Spleen (tissue), 11 donors: ENCODE measurements around the gene GIGYF1. TPM values are rescaled to one million over a fixed set of nuclear protein-coding genes. Genes with fewer than 3 reads are reported as not detected.

ENCODE experiments used
- DNase-seq: peaks from one replicate; pipeline ENCODE4 v3.0.0-alpha.2; 2020
- H3K27ac ChIP-seq, 8 donors: fragments of 200-600 bp; sonication (generic) in 7 of 8; 1 replicate in 4 of 8; 2 replicates in 4 of 8; pipeline versions ENCODE4 v1.5.0 to v1.8.0; 2016 to 2021; ENCODE audit warnings: inconsistent platforms in 4 of 8, mild to moderate bottlenecking in 4 of 8, moderate library complexity in 1 of 8
- H3K27me3 ChIP-seq, 7 donors: fragments of 200-600 bp; sonication (generic) in 6 of 7; replicated peaks in 1 of 7; 1 replicate in 4 of 7; 2 replicates in 3 of 7; pipeline versions ENCODE4 v1.5.0 to v1.8.0; 2016 to 2021; ENCODE audit warnings: inconsistent platforms in 3 of 7, mild to moderate bottlenecking in 1 of 7
- H3K36me3 ChIP-seq, 6 donors: fragments of 200-600 bp; sonication (generic) in 5 of 6; 1 replicate in 4 of 6; 2 replicates in 2 of 6; pipeline versions ENCODE4 v1.5.0 to v1.8.0; 2016 to 2021; ENCODE audit warnings: inconsistent platforms in 2 of 6
- H3K4me1 ChIP-seq, 6 donors: fragments of 200-600 bp; sonication (generic) in 5 of 6; 1 replicate in 3 of 6; 2 replicates in 3 of 6; pipeline versions ENCODE4 v1.5.0 to v1.8.0; 2016 to 2021; ENCODE audit warnings: inconsistent platforms in 3 of 6
- H3K4me3 ChIP-seq, 8 donors: fragments of 200-600 bp; sonication (generic) in 7 of 8; 1 replicate in 4 of 8; 2 replicates in 4 of 8; pipeline versions ENCODE4 v1.5.0 to v1.8.0; 2016 to 2021; ENCODE audit warnings: inconsistent platforms in 4 of 8, mild to moderate bottlenecking in 4 of 8, moderate library complexity in 2 of 8
- H3K9me3 ChIP-seq, 8 donors: fragments of 200-600 bp; sonication (generic) in 7 of 8; 1 replicate in 4 of 8; 2 replicates in 4 of 8; pipeline versions ENCODE4 v1.5.0 to v1.8.0; 2016 to 2021; ENCODE audit warnings: inconsistent platforms in 4 of 8
- POLR2A ChIP-seq, 3 donors: fragments of 450-650 bp; IDR thresholded peaks; one replicate each; pipeline ENCODE4 v1.5.1; 2017; ENCODE audit warnings: antibody characterized with exemption in 3 of 3, mild to moderate bottlenecking in 1 of 3
- POLR2AphosphoS5 ChIP-seq, 3 donors: sonication (generic); formaldehyde crosslinking; IDR thresholded peaks; one replicate each; pipeline ENCODE4 v1.5.1; 2017; ENCODE audit warnings: antibody characterized with exemption in 3 of 3
- WGBS, 5 donors: extraction: QIAGEN DNeasy Blood & Tissue Kit in 3 of 5; methylation state at CpG; one replicate each; pipeline versions ENCODE4 v1.1.5 to v1.1.7; 2013 to 2018; 5-methylcytosine and 5-hydroxymethylcytosine counted together
- intact Hi-C: fragments of 100-400 bp; cut with DNase I; formaldehyde crosslinking; loops from one replicate; pipeline ENCODE4 v1.15.0; 2023; ENCODE audit warnings: low total_unique reads
- polyA plus RNA-seq, 3 donors: library from polyadenylated mRNA; stranded (reverse); fragments of 200-250 nt; gene quantifications; one replicate each; pipeline ENCODE4 v1.2.1, GENCODE V29; 2013
- total RNA-seq, 7 donors: library from RNA; depleted of rRNA in 3 of 7; stranded (reverse); fragments of >200 nt in 3 of 7; fragmentation: NEBNext Ultra II Directional in 4 of 7; extraction: Animal tissue kit (Norgen Biotek cat#: 25700) in 4 of 7; gene quantifications; one replicate each; pipeline versions ENCODE4 v1.1.0 to v1.2.1, GENCODE V29; 2016 to 2021
- TF ChIP-seq, protein P1 (sequence below), 11 experiments: fragments of 200-600 bp in 7 of 11; fragments of 450-650 bp in 4 of 11; sonication (generic) in 4 of 11; IDR thresholded peaks in 8 of 11; conservative IDR thresholded peaks in 3 of 11; 1 replicate in 7 of 11; 2 replicates in 4 of 11; pipeline versions ENCODE4 v1.4.0 to v1.8.0; 2016 to 2021; ENCODE audit warnings: antibody characterized with exemption in 11 of 11, inconsistent platforms in 4 of 11, mild to moderate bottlenecking in 1 of 11
- donor health status: healthy with polysubstance abuse.
- donor health status: DM: no; HTN: no; CAD: no; lungs with moderate emphysema.
- donor health status: DM: no; HTN: no; CAD: no.
- donor health status: Bipolar disorder and iron deficiency.
- donor health status: healthy.
- donor health status: DM: no; HTN: no; CAD: no.
- donor health status: DM: yes; HTN: yes; CAD: no.

Gene GIGYF1
- total and polyA plus RNA-seq, 10 donors: 15.4 to 102 (median 54.6) TPM

DNA sequence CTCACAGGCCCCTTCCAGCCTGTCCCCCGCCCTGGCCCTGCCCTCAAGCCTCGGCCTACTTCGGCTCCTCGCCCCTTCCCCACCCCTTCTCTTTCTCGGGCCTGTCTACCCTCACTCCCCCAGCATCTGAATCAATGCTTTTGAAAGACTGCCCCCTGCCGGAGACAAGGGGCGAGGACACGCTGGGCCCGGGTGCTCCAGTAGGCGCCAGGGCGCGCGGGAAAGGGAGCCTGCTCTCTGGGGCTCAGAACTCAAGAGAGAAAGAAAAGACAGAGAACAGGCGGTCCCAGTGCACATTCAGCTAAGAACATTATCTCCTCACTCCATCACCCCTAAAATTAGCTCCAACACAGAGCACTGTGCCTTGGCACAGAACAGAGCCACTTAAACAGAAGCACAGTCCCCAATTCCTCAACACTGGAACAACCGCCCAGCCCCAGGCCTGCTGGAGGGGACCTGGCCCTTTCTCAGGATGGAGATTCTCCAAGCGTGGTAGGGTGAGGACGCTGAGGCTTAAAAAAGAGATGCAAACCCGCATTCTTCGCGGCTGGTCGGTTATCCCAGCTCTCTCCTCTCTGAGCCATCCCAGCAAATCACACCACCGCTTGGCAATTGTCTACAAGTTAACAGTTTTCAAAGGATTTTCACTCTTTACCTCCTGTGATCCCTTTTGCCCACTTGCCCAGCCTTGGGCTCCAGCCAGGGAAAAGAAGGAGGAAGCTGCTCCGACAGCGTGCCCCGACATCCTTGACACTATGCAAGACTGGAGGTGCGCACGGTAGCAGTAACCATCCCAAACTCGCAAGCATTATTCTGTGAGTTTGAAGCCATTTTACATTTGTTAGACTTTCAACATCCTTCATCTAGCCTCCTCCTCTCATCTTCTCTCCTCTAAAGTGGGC lies 2.1 kb downstream of the GIGYF1 start:
- Histone ChIP-seq H3K9me3 (no peaks in the 10 kb centered on the region), H3K36me3 (peaks cover 0 to 33% (median 22%) of the 10 kb centered on the region in 6 donors), H3K4me3 (peak overlapping the region in 5 of 8 donors; percentile 4 to 97 (median 88)), H3K27me3 (no peaks in the 10 kb centered on the region), H3K4me1 (peaks cover 39 to 71% (median 62%) of the 10 kb centered on the region in 6 donors), H3K27ac (peak overlapping the region in 3 of 8 donors; percentile 7 to 32 (median 23))
- DNase-seq: peak; percentile 94
- intact Hi-C loops: no loop called here
- WGBS, 5 donors: 29 to 40% (median 34%) methylated on average over 25 to 28 of the region's 28 CpGs
- TF ChIP-seq POLR2AphosphoS5 (IDR thresholded peaks at IDR 0.05) (peak; percentile 52 to 74 (median 59)), POLR2A (IDR thresholded peaks at IDR 0.05) (no peak)
- TF ChIP-seq, protein P1, sequence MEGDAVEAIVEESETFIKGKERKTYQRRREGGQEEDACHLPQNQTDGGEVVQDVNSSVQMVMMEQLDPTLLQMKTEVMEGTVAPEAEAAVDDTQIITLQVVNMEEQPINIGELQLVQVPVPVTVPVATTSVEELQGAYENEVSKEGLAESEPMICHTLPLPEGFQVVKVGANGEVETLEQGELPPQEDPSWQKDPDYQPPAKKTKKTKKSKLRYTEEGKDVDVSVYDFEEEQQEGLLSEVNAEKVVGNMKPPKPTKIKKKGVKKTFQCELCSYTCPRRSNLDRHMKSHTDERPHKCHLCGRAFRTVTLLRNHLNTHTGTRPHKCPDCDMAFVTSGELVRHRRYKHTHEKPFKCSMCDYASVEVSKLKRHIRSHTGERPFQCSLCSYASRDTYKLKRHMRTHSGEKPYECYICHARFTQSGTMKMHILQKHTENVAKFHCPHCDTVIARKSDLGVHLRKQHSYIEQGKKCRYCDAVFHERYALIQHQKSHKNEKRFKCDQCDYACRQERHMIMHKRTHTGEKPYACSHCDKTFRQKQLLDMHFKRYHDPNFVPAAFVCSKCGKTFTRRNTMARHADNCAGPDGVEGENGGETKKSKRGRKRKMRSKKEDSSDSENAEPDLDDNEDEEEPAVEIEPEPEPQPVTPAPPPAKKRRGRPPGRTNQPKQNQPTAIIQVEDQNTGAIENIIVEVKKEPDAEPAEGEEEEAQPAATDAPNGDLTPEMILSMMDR (IDR thresholded peaks at IDR 0.05 in 8 of 11, conservative IDR thresholded peaks at IDR 0.05 in 3 of 11): peak; percentile 84 to 99 (median 96)

DNA sequence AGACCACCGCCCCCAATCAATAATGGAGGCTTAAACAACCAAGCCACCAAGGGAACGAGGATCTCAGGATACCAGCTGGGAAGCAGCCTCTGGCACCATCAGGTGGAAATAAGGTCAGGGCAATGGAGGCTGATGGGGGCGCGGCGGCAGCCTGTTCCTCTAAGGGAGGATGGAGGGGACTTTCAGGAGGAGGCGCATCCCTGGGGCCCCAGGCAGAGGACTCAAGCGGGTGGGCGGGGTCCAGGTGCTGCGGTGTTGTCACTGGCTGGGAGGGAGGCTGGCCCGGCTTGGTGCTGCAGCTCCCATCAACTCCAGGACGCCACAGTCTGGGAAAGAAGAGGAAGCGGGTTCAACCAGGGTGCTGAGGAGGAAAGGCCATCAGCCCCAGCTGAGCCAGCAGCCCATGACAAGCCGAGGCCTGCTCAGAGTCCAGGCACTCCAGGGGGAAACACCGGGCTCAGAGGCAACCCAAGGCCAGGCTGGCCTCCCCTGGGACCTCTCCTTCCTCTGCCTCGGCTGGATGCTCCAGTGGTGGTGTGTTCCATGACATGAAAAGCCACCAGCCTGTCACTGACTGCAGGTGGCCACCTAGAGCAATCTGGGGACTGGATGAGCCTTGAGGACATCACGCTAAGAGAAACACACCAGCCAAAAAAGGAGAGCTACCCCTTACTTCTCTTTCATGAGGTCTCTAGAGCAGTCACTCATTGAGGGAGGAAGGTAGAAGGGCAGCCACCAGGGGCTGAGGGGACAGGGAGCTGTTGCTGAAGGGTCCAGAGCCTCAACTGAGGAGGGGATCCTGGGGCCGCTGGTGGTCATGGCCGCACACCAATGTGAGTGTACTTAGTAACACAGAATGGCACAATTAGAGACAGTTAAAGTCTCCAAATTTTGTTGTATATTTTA lies 4.6 kb downstream of the GIGYF1 start:
- H3K27me3 ChIP-seq: no peaks in the 10 kb centered on the region
- H3K36me3 ChIP-seq: peaks cover 0 to 58% (median 46%) of the 10 kb centered on the region in 6 donors
- TF ChIP-seq POLR2A (IDR thresholded peaks at IDR 0.05): no peak
- TF ChIP-seq POLR2AphosphoS5 (IDR thresholded peaks at IDR 0.05): peak in 1 of 3 donors; percentile 41
- DNase-seq: no peak
- H3K4me1 ChIP-seq: peaks cover 36 to 59% (median 50%) of the 10 kb centered on the region in 6 donors
- no peaks in the 10 kb centered on the region for H3K9me3 ChIP-seq
- 75 to 90% (median 81%) methylated on average over 17 to 18 of the region's 18 CpGs for WGBS, 5 donors
- H3K4me3 ChIP-seq: no peak overlapping the region
- intact Hi-C loops: no loop called here
- peak overlapping the region in 2 of 8 donors; percentile 21 to 42 for H3K27ac ChIP-seq

DNA sequence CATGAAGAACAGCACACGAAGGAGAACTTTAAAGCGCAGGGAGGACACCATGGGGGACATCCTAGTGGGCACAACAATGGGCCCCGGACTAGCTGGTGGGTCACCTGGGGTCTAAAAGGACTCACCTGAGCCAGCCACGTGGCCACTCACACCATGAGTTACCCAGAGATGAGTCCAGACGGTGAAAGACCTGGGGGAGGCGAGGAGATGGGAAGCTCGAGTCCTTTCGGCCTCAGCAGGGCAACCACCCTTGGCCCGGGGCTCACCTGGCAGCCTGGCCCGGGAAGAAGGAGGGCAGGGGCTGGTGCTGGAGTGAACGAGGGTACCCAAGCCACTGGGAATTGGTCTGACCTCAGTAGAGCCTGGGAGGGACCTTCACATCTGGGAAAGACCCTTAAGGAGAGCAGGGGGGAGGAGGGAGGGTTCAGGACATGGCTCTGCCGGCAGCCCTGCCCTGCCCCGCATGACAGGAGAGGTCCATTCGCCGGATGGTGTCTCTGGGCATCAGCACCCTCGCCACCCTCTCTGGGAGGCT lies 5.7 kb downstream of the GIGYF1 start:
- peaks cover 36 to 57% (median 47%) of the 10 kb centered on the region in 6 donors for H3K4me1 ChIP-seq
- H3K4me3 ChIP-seq: no peak overlapping the region
- peaks cover 0 to 68% (median 57%) of the 10 kb centered on the region in 6 donors for H3K36me3 ChIP-seq
- 86 to 93% (median 88%) methylated on average over 16 of the region's 16 CpGs for WGBS, 5 donors
- no peaks in the 10 kb centered on the region for H3K9me3 ChIP-seq
- TF ChIP-seq, protein P1 (IDR thresholded peaks at IDR 0.05 in 8 of 11, conservative IDR thresholded peaks at IDR 0.05 in 3 of 11): no peak
- TF ChIP-seq POLR2AphosphoS5 (IDR thresholded peaks at IDR 0.05): peak in 1 of 3 donors; percentile 15
- TF ChIP-seq POLR2A (IDR thresholded peaks at IDR 0.05): no peak
- DNase-seq: no peak
- H3K27ac ChIP-seq: peak overlapping the region in 2 of 8 donors; percentile 11 to 13
- intact Hi-C loops: no loop called here
- no peaks in the 10 kb centered on the region for H3K27me3 ChIP-seq

DNA sequence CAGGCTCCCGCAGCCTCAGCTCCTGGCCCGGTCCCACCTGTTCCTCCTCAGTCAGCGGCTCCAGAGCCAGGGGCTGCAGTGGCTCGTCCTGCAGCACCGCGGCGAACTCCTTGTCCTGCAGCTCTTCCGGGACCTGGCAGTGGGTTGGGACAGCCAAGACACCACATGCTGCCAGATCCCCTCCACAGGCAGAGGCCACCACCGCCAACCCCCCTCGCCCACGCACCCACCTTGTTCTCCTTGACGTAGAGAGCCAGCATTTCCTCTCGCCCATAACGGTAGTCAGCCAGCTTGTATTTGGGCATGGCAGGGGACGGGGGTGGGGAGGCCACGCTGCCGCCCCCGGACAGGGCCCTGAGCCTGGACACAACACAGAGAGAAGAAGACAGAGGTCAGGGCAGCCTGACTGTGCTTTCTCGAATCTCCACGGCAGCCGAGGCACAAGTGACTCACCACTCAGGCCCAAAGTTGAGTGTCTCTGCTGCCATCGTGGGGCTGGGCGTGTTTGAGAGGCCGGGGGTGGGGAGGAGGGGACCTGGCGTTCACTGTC lies 6.2 kb downstream of the GIGYF1 start:
- DNase-seq: no peak
- TF ChIP-seq, protein P1 (IDR thresholded peaks at IDR 0.05 in 8 of 11, conservative IDR thresholded peaks at IDR 0.05 in 3 of 11): no peak
- TF ChIP-seq POLR2AphosphoS5 (IDR thresholded peaks at IDR 0.05) (peak in 1 of 3 donors; percentile 17), POLR2A (IDR thresholded peaks at IDR 0.05) (no peak)
- Histone ChIP-seq H3K9me3 (no peaks in the 10 kb centered on the region), H3K4me1 (peaks cover 32 to 51% (median 42%) of the 10 kb centered on the region in 6 donors), H3K4me3 (no peak overlapping the region), H3K36me3 (peaks cover 0 to 74% (median 63%) of the 10 kb centered on the region in 6 donors), H3K27ac (peak overlapping the region in 2 of 8 donors; percentile 11 to 13), H3K27me3 (no peaks in the 10 kb centered on the region)
- intact Hi-C loops: no loop called here
- 80 to 90% (median 85%) methylated on average over 23 to 25 of the region's 25 CpGs for WGBS, 5 donors
